K562 (cell line): ENCODE measurements around the gene MEP1B. TPM values are rescaled to one million over a fixed set of nuclear protein-coding genes. Genes with fewer than 3 reads are reported as not detected.

ENCODE experiments used
- ATAC-seq: fragments of 200-7000 bp; cut with Tn5 transposase; 3 replicates; pipeline ENCODE4 v1.9.1; 2020; ENCODE audit warnings: moderate library complexity
- BruUV-seq: library from RNA; stranded (reverse); fragments of 400-500 nt; replicated peaks from 2 replicates; lab custom pipeline; 2021; lab: Mats Ljungman, UMichigan
- CTCF ChIA-PET: fragments of 300-600 bp; formaldehyde crosslinking; extraction: SDS; loops from one replicate; lab custom pipeline; 2021; ENCODE audit warnings: low intra/inter-chr PET ratio; lab: Yijun Ruan, JAX
- POLR2A ChIA-PET: fragments of 300-600, 350-650 bp; sonication (Branson Sonifier 250); formaldehyde crosslinking; extraction: SDS; loops from one replicate; lab custom pipeline; 2021; ENCODE audit warnings: antibody characterized with exemption, inconsistent platforms; lab: Yijun Ruan, JAX
- DNase-seq, 4 experiments: peaks; one replicate each; pipeline versions ENCODE4 v3.0.0 to v3.0.0-alpha.2; 2011 to 2018; ENCODE audit warnings: low spot score in 3 of 4, mixed read lengths in 3 of 4; ENCODE audit errors: extremely low read depth in 1 of 4
- FAIRE-seq: peaks from 2 replicates; lab custom pipeline; 2011; peaks lifted over from hg19 to GRCh38; lab: Jason Lieb, UNC
- H2AFZ ChIP-seq: 2 replicates; pipeline ENCODE4 v1.6.0; 2011; ENCODE audit warnings: low read depth, low read length, control low read depth, inconsistent platforms
- H3K27ac ChIP-seq: fragments of 200-600 bp; 3 replicates; pipeline ENCODE4 v1.8.0; 2011; ENCODE audit warnings: low read depth, mild to moderate bottlenecking, control low read depth, inconsistent platforms, low read length, moderate library complexity, mixed read lengths; ENCODE audit errors: extremely low read depth
- H3K27me3 ChIP-seq, 2 experiments: fragments of 300-600 bp in 1 of 2; 2 replicates in 1 of 2; 3 replicates in 1 of 2; pipeline versions ENCODE4 v1.6.0 to v1.8.0; 2011; ENCODE audit warnings: inconsistent platforms in 2 of 2, low read length in 2 of 2, mild to moderate bottlenecking in 1 of 2, mixed read lengths in 1 of 2, moderate library complexity in 1 of 2; ENCODE audit not compliant: control insufficient read depth in 2 of 2, insufficient read depth in 2 of 2
- H3K36me3 ChIP-seq: fragments of 300-600 bp; 3 replicates; pipeline ENCODE4 v1.8.0; 2011; ENCODE audit warnings: mild to moderate bottlenecking, low read length, inconsistent platforms; ENCODE audit not compliant: control insufficient read depth, insufficient read depth
- H3K4me1 ChIP-seq, 2 experiments: fragments of 200-600 bp in 1 of 2; replicated peaks in 1 of 2; 2 replicates in 1 of 2; 3 replicates in 1 of 2; pipeline versions ENCODE4 v1.5.1 to v1.8.0; 2011; ENCODE audit warnings: inconsistent platforms in 2 of 2, low read length in 2 of 2, mild to moderate bottlenecking in 1 of 2, mixed read lengths in 1 of 2, moderate library complexity in 1 of 2; ENCODE audit not compliant: control insufficient read depth in 2 of 2, insufficient read depth in 2 of 2
- H3K4me2 ChIP-seq: 2 replicates; pipeline ENCODE4 v1.6.1; 2011; ENCODE audit warnings: low read length, control low read depth, inconsistent platforms, mixed read lengths; ENCODE audit not compliant: insufficient read depth
- H3K4me3 ChIP-seq: fragments of 200-600 bp; sonication (generic), shearing (Covaris generic); 2 replicates; pipeline ENCODE4 v1.5.1; 2016; ENCODE audit warnings: control low read depth, inconsistent platforms
- H3K79me2 ChIP-seq: fragments of 200-600 bp; 3 replicates; pipeline ENCODE4 v1.8.0; 2011; ENCODE audit warnings: low read length, inconsistent platforms; ENCODE audit not compliant: control insufficient read depth, insufficient read depth
- H3K9ac ChIP-seq, 2 experiments: 2 replicates each; pipeline versions ENCODE4 v1.6.0 to v1.6.1; 2011; ENCODE audit warnings: low read depth in 2 of 2, low read length in 2 of 2, control low read depth in 1 of 2, inconsistent platforms in 1 of 2, mild to moderate bottlenecking in 1 of 2, mixed read lengths in 1 of 2; ENCODE audit not compliant: insufficient read depth in 1 of 2
- H3K9me1 ChIP-seq: one replicate; pipeline ENCODE4 v1.6.0; 2011; ENCODE audit warnings: inconsistent platforms, mild to moderate bottlenecking, low read length, moderate library complexity; ENCODE audit not compliant: control insufficient read depth, insufficient read depth
- H3K9me3 ChIP-seq: replicated peaks from 2 replicates; pipeline ENCODE4 v1.5.1; 2011; ENCODE audit warnings: low read depth, low read length, inconsistent platforms; ENCODE audit not compliant: control insufficient read depth, insufficient read depth
- H4K20me1 ChIP-seq: replicated peaks from 2 replicates; pipeline ENCODE4 v1.6.1; 2011; ENCODE audit warnings: low read length, inconsistent platforms, mixed read lengths; ENCODE audit not compliant: control insufficient read depth, insufficient read depth
- BRD4 ChIP-seq: fragments of 200-600 bp; sonication (generic); IDR thresholded peaks from 2 replicates; pipeline ENCODE4 v1.6.1; 2017; ENCODE audit warnings: inconsistent platforms
- EWSR1 ChIP-seq: fragments of 450-650 bp; IDR thresholded peaks from 2 replicates; pipeline ENCODE4 v1.6.1; 2018; ENCODE audit warnings: borderline replicate concordance, mild to moderate bottlenecking, low read depth, moderate library complexity; ENCODE audit not compliant: partially characterized antibody
- NRF1 ChIP-seq, 2 experiments: fragments of 450-650 bp; IDR thresholded peaks in 1 of 2; conservative IDR thresholded peaks in 1 of 2; 2 replicates each; pipeline ENCODE4 v1.6.1; 2014; ENCODE audit warnings: mild to moderate bottlenecking in 2 of 2
- ZNF175 ChIP-seq: fragments of 200-800 bp; sonication (Bioruptor generic); IDR thresholded peaks from 2 replicates; pipeline ENCODE4 v1.6.1; 2016; ENCODE audit warnings: low read depth, mild to moderate bottlenecking, missing genetic modification characterization, missing compliant biosample characterization
- WGBS: fragments of 100-300 bp; shearing (Covaris generic); methylation state at CpG from one replicate; pipeline ENCODE4 v1.1.6; 2016; ENCODE audit warnings: low coverage, mixed read lengths; ENCODE audit not compliant: insufficient coverage; ENCODE audit errors: missing lambda C conversion rate; 5-methylcytosine and 5-hydroxymethylcytosine counted together
- in situ Hi-C: fragments of 300-500 bp; cut with MboI; formaldehyde crosslinking; loops from 4 replicates; pipeline ENCODE4 v1.15.0; 2018; ENCODE audit warnings: inconsistent platforms, mixed read lengths
- intact Hi-C: fragments of 100-400 bp; cut with micrococcal nuclease; formaldehyde crosslinking; loops from 2 replicates; pipeline ENCODE4 v1.14.2; 2022
- polyA plus RNA-seq, 8 experiments: library from polyadenylated mRNA; depleted of rRNA in 4 of 8; stranded (reverse) in 5 of 8; unstranded in 3 of 8; fragments of >200 nt; fragmentation: Nextera tagmentation in 2 of 8; fragmentation: Illumina TruSeq in 1 of 8; extraction: Ambion mirVana in 2 of 8; extraction: Trizol in 1 of 8; gene quantifications; 2 replicates each; pipeline versions ENCODE4 v1.2.1 to v1.2.3, GENCODE V29; 2011 to 2014; ENCODE audit warnings: inconsistent platforms in 1 of 8, missing spikeins in 1 of 8
- total RNA-seq, 7 experiments: library from RNA; depleted of rRNA in 6 of 7; stranded (reverse); fragments of >200 nt in 6 of 7; fragmentation: Illumina TruSeq in 2 of 7; extraction: Trizol in 2 of 7; gene quantifications; 2 replicates each; pipeline versions ENCODE4 v1.2.1 to v1.2.3, GENCODE V29; 2011 to 2021; ENCODE audit warnings: low replicate concordance in 1 of 7
- TF ChIP-seq, protein P1 (sequence below): sonication (generic); formaldehyde crosslinking; IDR thresholded peaks from 2 replicates; pipeline ENCODE4 v1.8.0; 2022; ENCODE audit warnings: mild to moderate bottlenecking, missing genetic modification reagents

The MEP1B gene
- total and polyA plus RNA-seq, 9 of the 15 experiments (the other 6 are each of a cell fraction or from before 2014, with no cell fraction given): 0.03 to 0.11 TPM; not detected in 7

DNA sequence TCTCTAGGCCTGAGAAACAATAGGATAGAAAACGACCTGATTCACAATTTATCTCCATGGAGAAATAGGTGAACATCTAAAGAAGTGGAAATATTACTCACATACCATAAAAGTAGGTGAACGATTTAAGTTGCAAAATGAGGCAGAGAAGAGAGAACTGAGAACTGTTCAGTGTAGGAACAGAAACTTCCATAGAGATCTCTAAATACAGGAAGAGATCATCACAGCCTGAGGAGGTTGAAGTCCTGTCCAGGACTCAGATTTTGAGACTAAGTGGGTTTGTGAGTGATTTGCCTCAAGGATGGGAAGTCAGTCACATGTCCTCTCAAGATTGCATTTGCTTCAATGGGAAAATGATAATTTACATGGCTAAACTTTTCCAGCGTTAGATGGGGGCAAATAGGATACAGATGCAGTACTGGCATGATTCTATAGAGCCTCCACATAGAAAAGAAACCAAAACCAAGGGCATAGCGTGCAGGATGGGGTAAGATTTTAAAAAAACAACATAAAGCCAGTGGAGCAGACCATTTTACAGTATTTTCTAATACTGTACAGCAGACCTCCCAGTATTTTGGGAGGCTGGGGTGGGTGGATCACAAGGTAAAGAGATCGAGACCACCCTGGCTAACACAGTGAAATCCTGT lies 68.8 kb downstream of the MEP1B start:
- Histone ChIP-seq H3K4me2 (no peak overlapping the region), H3K4me3 (no peak overlapping the region), H3K9me3 (no peaks in the 10 kb centered on the region), H3K27me3 (no peaks in the 10 kb centered on the region), H3K4me1 (no peaks in the 10 kb centered on the region), H3K9me1 (no peaks in the 10 kb centered on the region), H4K20me1 (no peaks in the 10 kb centered on the region; the same call in 1 of the 2 replicates), H3K36me3 (no peaks in the 10 kb centered on the region), H2AFZ (no peak overlapping the region), H3K9ac (no peak overlapping the region), H3K27ac (no peak overlapping the region), H3K79me2 (no peaks in the 10 kb centered on the region)
- FAIRE-seq: no peak
- ChIA-PET POLR2A (no interaction called here), CTCF (no interaction called here)
- TF ChIP-seq NRF1 (conservative IDR thresholded peaks at IDR 0.05 in 1 of 2, IDR thresholded peaks at IDR 0.05 in 1 of 2) (no peak), BRD4 (no peak), ZNF175 (CRISPR knock-in tag) (no peak), EWSR1 (no peak)
- TF ChIP-seq, protein P1, sequence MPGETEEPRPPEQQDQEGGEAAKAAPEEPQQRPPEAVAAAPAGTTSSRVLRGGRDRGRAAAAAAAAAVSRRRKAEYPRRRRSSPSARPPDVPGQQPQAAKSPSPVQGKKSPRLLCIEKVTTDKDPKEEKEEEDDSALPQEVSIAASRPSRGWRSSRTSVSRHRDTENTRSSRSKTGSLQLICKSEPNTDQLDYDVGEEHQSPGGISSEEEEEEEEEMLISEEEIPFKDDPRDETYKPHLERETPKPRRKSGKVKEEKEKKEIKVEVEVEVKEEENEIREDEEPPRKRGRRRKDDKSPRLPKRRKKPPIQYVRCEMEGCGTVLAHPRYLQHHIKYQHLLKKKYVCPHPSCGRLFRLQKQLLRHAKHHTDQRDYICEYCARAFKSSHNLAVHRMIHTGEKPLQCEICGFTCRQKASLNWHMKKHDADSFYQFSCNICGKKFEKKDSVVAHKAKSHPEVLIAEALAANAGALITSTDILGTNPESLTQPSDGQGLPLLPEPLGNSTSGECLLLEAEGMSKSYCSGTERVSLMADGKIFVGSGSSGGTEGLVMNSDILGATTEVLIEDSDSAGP (CRISPR knock-in tag): no peak
- no peak for DNase-seq
- in situ Hi-C loops: no loop called here
- intact Hi-C loops: no loop called here
- WGBS: 1% methylated on average over 5 of the region's 5 CpGs
- no peak for ATAC-seq
- BruUV-seq: no TSS peak
